ENCODE measurements around the gene FAM3C.
"Not testable (repeated sequence)": the region's sequence is repeated elsewhere in the genome, so short reads cannot be mapped to it uniquely, and the experiment has no call there.

Gene FAM3C, protein sequence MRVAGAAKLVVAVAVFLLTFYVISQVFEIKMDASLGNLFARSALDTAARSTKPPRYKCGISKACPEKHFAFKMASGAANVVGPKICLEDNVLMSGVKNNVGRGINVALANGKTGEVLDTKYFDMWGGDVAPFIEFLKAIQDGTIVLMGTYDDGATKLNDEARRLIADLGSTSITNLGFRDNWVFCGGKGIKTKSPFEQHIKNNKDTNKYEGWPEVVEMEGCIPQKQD

DNA sequence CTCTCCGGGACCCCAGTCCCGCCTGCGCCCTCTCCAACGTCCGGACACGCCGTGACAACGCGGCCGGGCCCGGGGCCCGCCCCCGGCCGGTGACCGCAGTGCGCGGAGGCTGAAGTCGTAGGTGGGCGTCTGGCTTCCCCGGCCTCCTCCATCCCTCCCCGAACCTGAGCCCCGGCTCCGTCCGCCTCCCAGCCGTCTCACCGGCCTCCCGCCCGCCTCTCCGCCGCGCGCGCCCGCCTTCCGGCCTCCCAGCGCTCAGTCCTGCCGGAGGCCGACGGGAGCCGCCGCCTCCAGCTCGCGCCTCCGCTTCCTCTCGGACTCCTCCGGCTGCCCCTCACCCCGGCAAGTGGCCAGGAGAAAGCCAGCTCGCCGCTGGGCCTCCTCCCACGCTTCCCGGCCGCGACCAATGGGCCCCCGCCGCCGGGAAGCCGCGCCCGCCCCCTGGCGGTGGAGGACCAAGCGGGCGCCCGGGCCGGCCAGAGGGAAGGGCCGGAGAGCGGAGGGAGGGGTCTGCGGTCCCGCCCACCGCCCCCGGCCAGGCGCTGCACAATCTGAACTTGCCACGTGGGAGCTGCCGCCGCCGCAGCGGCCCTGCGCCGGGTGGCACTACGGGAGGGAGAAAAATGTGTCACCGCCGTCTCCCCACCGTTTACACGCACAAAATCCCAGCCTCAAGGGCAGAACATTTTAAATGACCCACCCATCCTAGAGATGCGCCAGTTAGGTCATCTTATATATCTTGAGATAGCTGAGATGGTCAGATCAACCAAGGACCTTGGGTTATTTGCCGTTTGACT lies at the start of gene FAM3C:
TSS of gene FAM3C (minus strand) at position 348 of the 797 bp plus-strand sequence. CDS start 13,339 bp downstream, outside the sequence.
- peak; percentile 92 for DNase-seq

DNA sequence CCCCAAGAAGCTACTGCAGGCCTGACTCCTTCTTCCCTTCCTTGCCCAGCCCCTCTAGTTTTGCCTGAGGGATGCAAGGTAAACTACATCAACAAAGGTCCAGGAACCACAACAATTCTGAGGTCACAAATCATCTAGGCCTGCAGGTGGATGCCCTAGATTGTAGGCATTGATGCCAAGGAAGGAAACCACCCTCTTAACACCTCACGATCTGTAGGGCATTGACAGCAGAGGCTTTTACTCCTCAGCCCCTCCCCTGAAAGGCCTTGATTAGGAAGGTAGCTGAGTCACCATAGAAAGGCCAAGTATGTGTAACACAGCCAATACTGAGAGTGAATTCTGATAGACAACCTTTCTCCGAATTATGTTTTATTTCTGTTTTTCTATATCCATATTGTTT lies 46.7 kb upstream of the FAM3C start:
- peak; percentile 15 for DNase-seq

DNA sequence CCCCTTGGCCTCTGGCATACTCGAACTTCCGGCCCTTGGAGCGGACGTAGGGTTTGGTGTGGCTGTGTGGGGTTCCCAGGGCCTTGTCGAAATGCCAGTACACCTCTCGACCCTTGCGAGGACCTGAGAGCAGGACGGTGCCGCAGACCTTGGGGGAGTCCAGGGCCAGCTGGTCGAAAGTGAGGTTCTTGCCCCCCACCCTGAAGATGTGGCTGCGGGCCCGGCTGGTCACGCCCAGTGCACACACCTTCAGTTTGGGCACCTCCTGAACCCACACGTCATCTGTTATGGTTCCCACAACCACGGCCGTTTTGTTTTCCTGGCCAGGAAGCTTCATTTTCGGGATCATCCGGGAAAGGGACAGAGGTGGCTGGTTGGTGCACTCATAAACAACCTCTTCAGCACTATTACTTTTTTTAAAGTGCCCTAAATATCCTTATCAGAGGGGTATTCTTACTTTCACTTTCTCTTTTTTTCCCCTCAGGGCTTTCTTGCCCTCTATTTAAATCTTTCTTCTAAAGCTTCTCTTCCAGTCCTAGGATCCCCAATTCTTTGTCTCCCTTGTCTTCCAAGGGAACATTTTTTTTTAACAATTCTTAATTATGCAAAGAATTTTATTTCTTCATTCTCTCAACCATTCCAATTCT lies 44.9 kb upstream of the FAM3C start:
- peak; percentile 3 for DNase-seq

DNA sequence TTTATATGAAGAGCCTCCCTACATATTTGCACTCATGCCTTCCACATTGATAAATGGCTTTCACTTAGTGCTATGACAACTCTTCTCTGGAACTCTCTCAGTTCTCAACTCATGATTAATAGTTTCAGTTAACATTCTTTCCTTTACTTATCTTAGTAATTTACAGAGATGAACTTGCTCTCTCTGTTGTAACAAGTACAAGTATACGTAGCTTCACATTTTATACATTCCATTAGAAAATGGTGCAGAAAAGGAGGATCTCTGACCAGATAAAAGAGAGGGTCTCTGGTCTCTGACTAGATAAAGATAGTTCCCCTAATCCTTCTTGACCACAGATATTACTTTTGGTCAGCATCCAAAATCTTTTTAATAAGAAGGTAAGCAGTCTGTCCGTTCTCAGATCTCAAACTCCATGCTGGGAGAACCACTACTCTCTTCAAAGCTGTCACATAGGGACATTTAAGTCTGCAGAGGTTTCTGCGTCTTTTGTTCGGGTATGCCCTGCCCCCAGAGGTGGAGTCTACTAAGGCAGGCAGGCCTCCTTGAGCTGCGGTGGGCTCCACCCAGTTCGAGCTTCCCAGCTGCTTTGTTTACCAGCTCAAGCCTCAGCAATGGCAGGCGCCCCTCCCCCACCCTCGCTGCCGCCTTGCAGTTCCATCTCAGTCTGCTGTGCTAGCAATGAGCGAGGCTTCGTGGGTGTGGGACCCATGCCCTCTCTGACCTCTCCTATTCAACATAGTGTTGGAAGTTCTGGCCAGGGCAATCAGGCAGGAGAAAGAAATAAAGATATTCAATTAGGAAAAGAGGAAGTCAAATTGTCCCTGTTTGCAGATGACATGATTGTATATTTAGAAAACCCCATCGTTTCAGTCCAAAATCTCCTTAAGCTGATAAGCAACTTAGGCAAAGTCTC lies 42.2 kb upstream of the FAM3C start:
- DNase-seq = peak; percentile 74

DNA sequence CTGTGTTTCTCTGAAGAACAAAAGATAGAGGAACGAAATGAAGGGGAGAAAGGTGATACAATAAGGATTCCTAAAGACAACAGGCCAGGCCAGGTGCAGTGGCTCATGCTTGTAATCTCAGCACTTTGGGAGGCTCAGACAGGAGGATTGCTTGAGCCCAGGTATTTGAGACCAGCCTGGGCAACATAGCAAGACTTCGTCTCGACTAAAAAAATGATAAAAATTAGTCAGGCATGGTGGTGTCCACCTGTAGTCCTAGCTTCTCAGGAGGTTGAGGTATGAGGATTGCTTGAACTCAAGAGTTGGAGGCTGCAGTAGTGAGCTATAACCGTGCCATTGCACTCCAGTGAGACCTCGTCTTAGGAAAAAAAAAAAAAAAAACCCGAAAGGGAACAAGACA lies 41.4 kb upstream of the FAM3C start:
- DNase-seq = no peak

DNA sequence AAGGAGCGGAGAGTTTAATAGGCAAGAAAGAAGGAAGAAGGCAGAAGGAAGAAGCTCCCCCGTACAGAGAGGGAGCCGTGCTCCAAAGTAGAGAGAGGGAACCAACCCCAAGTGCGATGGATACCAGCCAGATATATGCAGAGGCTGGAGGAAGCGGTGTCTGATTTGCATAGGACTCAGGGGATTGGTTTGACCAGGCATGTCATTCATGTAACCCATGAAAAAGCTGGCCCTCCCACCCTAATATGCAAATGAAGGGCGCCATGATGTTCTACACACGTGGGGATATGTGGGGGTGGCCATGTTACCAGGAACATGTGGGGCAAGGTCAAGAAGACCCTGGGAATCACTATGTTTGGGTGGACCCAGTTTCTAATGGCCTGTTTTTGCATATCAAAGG lies 40.6 kb upstream of the FAM3C start:
- no peak for DNase-seq

DNA sequence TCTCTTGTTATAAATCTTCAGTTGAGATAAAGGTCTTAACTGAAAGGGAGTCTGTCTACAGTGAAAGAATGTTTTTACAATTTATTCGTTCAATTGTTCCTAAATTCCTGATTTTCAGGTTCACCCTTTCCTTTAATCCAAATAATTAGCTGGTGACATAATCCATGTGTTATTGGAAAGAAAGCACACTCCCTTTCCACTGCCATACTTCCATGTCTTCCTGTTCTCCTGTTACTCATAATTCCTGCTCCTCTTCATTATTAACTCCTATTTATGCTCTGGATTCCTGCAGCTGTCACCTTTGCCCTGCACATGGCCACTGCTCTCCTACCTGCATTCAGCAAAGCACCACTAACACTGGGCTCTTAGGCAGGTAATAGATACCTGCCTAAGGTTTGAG lies 40.0 kb upstream of the FAM3C start:
- no peak for DNase-seq

DNA sequence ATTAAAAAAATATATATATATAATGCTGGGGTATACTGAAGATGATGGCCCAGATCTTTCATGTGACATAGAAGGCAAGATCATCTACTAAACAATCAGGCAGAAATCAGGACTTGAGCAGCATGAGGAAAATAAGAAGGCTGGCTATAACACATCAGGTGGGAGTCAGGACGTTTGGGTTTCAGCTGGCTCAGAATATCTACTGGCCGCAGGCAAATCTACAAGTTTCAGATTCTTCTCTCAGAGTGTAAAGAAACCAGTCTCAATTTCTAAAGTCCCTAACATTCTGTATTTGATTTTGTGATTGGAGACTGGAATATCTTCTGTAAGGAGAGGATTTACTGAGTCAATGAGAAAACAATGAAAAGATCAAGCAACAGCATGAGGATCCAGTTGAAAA lies 37.7 kb upstream of the FAM3C start:
- no peak for DNase-seq

DNA sequence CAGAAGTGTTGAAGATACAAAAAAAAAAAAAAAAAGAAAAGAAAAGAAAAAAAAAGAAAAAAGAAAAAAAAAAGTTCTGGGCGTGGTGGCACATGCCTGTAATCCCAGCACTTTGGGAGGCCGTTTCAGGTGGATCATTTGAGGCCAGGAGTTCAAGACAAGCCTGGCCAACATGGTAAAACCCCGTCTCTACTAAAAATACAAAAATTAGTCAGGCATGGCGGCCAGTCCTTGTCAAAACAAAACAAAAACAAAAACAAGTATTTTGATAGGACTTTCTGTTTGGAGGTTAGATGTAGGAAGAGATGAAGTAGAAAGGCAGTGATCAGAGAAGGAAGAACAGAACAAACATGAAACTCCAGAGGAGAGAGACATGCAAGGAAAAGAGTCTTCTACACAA lies 36.4 kb upstream of the FAM3C start:
- not testable (repeated sequence) for DNase-seq

DNA sequence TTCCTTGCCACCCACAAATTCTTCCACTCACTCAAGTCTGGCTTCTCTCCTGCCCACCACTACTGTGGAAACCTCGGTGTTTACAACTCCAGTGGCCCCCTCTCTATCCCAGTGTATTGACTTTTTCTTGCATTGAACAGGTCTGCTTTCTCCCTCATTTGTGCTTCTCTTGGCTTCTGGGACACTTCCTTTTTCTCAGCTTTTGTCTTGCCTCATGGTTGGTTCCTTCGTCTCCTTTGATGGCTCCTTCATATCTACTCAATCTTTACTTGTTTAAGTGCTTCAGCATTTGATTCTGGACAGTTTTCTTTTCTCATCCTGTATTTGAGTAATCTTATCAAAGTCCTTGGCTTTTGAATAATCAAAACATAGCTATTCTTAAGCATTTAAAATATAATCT lies 35.9 kb upstream of the FAM3C start:
- DNase-seq = no peak

DNA sequence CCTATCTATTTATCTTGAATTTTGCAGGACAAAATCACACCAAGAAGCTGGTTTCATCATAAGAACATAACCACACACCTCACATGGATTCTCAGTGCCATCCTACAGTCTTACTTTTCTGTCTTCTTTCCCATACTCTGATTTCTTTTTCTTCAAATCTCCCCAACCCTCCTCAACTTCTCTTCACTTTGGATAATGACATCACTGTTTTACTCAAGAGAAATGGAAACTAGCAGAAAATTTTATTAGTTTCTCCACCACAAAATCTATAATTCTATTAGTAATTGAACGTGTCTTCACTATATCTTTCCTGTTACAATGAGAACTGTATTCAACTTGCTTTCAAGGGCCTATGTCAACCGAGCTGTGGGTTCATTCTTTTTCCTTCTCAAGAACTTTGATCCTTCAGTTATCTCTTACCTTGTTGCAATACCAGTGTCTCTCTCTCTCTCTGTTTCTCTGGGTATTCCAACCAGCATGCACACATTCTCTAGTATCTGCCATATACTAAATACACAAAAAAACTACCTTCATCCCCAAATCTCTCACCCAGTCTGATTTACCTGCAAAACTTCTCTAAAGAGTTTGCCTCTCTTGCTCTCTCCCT lies 35.4 kb upstream of the FAM3C start:
- DNase-seq = no peak

DNA sequence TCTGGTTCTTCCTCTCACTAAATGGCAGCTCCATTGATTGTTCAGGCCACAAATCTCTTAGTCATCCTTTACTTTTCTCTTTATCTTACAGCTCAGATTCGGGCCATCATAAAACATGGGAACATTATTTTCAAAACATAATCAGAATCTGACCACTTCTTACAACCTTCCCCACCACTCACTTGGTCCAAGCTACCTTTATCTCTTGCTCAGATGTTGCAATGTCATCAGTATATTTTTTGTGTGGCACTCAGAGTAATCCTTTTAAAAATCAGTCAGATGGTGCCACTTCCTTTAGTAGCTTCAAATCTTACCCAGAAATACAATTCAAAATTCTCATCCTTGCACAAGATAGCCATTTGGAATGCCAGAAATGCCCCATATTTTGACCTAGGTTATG lies 34.5 kb upstream of the FAM3C start:
- DNase-seq = no peak

DNA sequence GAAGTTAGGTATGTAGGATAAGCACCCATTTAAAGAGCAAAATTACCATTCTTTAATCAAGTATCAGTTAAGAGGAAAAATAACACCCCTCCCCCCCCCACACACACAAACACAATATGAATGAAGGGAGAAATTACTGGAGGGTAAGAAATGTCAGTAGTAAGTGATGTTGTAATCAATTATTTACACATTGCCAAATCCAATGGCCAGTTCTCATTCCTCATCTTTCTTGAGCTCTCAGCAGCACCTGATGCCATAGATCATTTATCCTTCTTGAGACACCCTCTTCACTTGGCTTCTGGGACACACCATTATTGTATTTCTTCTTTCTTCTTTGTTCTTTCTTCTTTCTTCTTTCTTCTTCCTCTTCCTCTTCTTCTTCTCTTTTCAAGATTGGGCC lies 33.7 kb upstream of the FAM3C start:
- DNase-seq = no peak

DNA sequence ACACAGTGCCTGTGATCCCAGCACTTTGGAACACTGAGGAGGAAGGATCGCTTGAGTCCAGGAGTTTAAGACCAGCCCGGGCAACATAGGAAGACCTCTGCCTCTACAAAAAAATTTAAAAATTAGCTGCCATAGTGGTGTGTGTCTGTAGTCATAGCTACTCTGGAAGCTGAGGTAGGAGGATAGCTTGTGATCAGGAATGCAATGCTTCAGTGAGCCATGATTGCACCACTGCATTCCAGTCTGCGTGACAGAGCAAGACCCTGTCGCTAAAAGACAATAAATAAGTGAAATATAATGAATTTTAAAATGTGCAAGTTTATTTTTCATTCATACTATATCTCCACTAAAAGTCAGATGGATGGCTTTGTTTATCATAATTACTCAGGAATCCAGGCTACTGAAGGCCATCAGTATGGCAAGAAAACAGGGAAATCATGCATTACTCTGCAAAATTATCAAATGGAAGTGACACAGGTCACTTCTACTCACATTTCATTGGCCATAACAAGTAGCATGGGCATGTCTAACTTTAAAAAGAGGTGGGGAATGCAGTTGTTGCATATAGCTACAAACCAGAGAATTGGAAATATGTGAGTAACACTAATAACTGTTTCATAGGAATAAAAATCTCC lies 32.9 kb upstream of the FAM3C start:
- no peak for DNase-seq

DNA sequence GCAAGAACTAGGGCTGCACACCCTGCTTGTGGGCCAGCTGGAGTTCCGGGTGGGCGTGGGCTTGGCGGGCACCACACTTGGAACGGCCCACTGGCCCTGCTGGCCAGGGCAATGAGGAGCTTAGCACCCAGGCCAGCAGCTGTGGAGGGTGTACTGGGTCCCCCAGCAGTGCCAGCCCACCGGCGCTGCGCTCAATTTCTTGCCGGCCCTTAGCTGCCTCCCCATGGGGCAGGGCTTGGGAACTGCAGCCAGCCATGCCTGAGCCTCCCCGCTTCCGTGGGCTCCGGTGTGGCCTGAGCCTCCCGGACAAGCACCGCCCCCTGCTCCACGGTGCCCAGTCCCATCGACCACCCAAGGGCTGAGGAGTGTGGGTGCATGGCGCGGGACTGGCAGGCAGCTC lies 25.6 kb upstream of the FAM3C start:
- DNase-seq = not testable (repeated sequence)

DNA sequence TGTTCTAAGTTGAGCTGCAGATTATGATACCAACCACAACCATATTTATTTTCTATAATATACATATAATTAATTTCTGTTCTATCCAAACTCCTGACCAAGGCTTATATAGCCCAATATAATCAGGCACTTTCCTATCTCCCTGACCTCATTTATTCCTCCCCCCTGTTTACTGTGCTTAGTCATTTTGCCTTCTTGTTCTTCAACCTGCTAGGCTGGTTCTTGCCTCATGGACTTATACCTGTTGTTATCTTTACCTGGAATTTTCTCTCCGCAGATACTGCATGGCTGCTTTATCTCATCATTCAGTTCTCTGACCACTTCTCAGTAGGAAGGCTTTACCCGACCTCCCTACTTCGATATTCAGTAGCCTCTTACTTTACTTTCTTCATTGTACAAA lies 24.9 kb upstream of the FAM3C start:
- no peak for DNase-seq

DNA sequence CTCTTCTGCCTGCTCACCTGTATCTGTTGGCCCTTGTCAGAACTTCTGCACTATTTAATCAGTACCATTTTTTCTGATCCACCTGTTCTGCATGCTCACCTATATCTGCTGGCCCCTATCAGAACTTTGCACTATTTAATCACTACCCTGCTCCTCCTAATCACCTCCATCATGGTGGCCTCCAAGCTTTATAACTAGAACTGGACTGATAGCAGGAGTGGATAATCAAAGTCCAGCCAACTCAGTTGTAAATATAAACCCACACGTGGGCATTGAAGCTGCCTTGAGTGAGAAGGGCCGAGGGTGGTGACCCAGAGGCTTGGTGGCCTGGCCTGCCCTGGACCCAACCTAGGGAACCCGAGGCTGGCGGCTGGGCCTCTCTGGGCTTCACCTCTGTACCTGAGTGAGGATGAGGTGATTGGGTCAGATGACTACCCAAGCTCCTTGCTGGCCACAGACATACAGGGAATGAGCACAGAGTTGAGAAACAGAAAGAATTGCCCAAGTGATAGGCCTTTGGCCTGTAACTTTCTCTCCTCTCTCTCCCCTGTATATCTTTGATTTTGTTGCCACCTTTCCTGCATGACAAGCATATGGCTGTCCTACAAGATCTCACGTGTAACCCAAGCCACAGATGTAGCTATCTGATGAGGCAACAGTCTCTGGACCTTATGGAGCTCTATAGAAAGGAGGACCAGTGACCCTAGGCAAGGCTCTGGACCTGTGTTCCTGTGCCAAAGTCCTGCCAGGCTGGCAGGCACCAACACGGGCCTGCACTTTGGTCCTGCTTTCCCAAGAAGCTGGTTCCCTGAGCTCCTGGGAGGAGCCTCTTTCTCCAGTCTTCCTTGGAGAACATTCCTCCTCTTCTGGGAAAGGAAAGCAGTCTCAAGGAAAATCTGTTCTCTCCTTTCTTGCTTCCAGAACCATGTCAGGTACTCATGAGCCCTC lies 23.4 kb upstream of the FAM3C start:
- DNase-seq = no peak

DNA sequence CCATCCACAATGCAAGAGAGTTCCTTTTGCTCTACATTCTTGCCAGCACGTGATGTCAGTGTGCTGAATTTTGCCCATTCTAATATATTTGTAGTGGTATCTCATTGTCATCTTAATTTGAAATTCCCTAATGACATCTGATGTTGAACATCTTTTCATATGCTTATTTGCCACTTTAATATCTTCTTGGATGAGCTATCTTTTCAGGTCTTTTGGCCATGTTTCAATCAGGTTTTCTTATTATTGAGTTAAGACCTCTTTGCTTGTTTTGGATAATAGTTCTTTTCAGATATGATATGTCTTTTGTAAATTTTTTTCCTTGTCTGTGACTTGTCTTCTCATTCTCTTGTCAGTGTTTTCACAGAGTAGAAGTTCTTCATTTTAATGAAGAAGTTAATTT lies 20.4 kb upstream of the FAM3C start:
- DNase-seq = no peak

DNA sequence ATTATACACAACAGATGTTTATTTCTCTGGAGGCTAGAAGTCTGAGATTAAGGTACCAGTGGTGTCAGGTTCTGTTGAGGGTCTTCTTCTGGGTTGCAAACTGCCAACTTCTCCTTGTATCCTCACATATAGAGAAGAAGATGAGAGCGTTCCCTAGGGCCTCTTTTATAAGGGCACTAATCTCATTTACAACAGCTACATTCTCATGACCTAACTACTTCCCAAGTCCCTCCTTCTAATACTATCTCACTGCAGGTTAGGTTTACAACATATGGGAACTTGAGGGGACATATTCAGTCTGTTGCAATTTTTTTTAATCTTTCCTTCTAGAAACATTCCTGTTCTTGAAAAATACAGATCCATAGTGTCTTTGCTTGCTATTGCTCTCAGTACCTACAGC lies 18.3 kb upstream of the FAM3C start:
- DNase-seq = no peak

DNA sequence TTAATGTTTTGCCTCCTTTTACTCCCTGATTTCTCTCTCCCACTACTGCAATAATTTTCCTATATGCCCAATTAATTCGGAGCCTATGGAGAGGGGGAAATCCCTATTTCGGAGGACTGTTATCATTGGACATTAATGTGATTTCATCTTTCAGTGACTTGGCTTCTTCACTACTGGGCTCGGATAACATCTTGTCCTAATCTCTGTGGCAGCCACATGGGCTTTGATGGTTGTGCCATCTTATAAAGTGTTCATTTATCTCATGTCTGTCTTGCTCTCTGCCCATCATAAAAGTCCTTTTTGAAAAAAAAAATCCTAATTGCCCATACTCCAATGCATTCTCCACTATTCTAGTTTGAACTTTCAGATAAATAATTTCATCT lies 15.5 kb upstream of the FAM3C start:
- DNase-seq = no peak
